Choroid plexus epithelial cell (primary cell): ENCODE results near the gene TMEM204.

Experiments
- DNase-seq: peaks from one replicate; pipeline ENCODE4 v3.0.0-alpha.2; 2010; ENCODE audit warnings: low read depth
- H3K4me3 ChIP-seq: 2 replicates; pipeline ENCODE4 v1.5.1; 2011; ENCODE audit warnings: low read depth, mild to moderate bottlenecking, control low read depth, low read length, moderate library complexity
- TF ChIP-seq, protein P1 (sequence below): conservative IDR thresholded peaks from 2 replicates; pipeline ENCODE4 v1.5.1; 2011; ENCODE audit warnings: low read depth, mild to moderate bottlenecking, control low read depth, inconsistent platforms, low read length, moderate library complexity

Gene TMEM204

DNA sequence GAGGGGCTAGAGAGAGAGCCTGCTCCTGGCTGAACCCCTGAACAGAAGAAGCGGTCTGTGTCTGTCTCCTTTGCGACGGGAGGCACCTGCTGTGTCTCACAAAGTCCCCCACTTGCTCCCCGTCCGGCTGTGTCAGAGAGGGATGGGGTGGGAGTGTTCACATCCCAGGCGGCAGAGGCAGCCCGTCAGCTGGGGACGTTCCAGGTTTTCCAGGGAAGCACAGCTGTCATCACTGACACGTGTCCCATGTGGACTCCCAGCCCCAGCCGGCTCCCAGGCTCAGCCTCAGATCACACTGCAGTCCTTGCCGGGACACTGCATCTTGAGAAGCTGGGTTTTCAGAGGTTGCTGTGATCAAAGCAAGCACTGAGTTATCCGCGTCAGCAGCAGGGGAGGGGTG is 38.8 kb upstream of the TMEM204 start:
- DNase-seq: no peak
- TF ChIP-seq, protein P1, sequence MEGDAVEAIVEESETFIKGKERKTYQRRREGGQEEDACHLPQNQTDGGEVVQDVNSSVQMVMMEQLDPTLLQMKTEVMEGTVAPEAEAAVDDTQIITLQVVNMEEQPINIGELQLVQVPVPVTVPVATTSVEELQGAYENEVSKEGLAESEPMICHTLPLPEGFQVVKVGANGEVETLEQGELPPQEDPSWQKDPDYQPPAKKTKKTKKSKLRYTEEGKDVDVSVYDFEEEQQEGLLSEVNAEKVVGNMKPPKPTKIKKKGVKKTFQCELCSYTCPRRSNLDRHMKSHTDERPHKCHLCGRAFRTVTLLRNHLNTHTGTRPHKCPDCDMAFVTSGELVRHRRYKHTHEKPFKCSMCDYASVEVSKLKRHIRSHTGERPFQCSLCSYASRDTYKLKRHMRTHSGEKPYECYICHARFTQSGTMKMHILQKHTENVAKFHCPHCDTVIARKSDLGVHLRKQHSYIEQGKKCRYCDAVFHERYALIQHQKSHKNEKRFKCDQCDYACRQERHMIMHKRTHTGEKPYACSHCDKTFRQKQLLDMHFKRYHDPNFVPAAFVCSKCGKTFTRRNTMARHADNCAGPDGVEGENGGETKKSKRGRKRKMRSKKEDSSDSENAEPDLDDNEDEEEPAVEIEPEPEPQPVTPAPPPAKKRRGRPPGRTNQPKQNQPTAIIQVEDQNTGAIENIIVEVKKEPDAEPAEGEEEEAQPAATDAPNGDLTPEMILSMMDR: no peak
- H3K4me3 ChIP-seq: peak overlapping the region; percentile 74

DNA sequence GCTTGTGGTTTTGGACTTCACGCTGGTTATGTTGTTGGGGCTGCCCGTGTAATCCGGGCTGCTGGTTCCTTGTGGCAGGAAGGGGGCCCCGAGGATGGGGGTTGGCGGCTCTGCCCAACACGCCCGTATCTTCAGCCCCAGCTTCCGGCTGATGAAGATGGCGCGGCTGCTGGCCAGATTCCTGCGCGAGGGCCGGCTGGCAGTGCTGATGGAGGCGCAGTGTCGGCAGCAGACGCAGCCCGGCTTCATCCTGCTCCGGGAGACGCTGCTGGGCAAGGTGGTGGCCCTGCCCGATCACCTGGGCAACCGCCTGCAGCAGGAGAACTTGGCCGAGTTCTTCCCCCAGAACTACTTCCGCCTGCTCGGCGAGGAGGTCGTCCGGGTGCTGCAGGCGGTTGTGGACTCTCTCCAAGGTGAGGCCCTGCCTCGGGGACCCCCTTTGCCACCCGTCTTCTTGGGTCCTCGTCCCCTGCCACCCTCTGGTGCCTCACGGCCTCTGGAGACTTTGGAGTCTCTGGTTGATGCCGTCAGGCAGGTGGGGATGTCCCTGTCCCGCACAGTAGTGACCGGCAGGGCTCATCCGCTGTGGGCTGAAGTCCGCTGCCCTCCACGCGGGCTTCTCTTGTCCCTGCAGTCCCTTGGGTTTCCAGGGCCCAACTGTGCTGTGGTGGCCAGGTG is 38.1 kb upstream of the TMEM204 start:
- TF ChIP-seq, protein P1: no peak
- DNase-seq: no peak
- H3K4me3 ChIP-seq: no peak overlapping the region

DNA sequence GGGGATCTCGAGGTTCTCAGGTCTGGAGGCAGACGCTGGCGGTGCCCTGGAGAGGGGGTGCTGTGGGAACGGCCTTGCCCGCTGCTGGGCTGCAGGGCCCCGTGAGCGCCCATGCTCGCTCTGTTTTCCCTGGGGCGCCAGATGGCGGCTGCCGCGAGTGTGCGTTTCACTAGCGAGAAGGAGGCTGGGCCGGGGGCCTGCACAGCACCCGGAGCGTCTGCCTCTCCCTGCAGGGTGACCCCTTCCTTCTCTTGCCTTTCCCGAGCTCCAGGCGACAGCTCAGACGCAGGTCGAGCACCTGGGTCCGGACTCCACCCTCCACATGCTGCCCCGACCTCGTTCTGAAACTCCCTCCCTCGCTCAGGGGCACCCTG is 37.6 kb upstream of the TMEM204 start:
- TF ChIP-seq, protein P1: no peak
- no peak for DNase-seq
- no peak overlapping the region for H3K4me3 ChIP-seq

DNA sequence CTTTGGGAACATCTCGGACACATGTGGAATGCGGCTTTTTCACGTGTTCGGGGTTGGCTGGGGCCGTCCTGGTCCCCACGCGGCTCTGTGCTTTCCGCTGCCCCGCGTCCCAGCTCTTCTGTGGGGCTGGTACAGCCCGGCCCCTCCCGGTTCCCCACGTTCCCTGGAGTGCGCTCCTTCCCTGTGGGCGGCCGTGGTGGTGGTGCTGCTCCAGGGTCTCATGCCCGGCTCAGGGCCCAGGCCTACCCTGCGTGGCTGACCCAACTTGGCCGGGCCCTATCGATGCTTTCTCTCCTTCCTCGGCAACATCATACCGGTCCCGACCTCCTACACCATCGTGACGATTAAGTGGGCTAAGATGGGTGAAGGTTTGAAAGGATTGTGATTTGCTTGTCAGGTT is 37.0 kb upstream of the TMEM204 start:
- no peak for DNase-seq
- no peak overlapping the region for H3K4me3 ChIP-seq
- TF ChIP-seq, protein P1: no peak

DNA sequence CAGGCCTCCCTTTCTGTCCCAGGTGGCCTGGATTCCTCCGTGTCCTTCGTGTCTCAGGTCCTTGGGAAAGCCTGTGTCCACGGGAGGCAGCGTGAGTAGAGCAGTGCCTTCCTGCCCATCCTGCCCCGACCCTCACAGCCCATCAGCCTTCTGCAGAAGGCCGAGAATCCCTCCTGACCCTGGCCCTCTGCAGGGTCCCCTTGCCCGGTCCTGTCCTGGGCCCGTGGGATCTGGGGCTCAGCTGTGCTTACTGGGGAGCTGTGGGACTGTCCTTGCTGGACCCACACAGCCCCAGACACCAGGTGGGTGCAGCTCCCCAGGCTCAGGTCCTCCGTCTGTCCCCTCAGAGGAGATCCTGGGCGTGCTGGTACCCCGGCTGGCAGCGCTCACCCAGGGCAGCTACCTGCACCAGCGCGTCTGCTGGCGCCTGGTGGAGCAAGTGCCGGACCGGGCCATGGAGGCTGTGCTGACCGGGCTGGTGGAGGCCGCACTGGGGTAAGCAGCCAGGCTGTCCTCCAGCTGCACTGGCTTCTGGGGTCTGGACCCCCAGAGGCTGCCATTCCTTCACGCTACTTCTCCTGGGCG is 36.4 kb upstream of the TMEM204 start:
- no peak overlapping the region for H3K4me3 ChIP-seq
- DNase-seq: no peak
- TF ChIP-seq, protein P1: no peak

DNA sequence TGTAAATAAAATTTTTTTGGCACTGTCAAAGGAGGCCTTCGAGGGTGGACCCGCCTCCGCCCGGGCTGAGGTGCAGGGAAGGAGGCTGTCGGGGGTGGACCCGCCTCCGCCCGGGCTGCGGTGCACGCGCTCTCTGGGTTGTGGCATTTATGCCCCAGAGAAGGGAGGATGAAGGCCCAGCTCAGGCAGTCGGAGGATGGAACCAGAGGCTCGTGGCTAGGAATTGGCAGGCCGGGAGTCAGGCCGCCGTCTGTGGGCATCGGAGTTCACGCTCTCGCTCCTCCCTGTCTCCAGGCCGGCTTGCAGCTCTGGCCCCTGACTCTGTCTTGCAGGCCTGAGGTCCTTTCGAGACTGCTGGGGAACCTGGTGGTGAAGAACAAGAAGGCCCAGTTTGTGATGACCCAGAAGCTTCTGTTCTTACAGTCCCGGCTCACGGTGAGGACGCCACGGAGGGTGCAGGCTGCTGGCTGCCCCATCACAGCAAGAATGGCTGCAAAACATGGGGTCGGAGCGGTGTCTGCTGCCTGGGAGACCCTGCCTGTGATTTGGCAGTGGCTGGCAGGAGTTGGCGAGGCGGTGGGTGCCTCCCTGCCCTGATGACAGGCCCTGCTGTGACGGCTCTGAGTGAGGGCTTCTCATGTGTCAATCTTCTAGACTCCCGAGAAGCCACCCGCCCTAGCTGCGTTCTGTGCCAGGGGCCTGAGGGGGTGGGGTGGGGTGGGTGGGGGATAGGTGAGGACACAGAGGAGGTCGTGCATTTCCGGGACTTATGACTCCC is 34.4 kb upstream of the TMEM204 start:
- TF ChIP-seq, protein P1: no peak
- DNase-seq: no peak
- H3K4me3 ChIP-seq: no peak overlapping the region
